Daoy (cell line): Measurements from ENCODE around the gene EPM2AIP1. TPM values are rescaled to one million over a fixed set of nuclear protein-coding genes. Genes with fewer than 3 reads are reported as not detected.
"Not testable (repeated sequence)": the region's sequence is repeated elsewhere in the genome, so short reads cannot be mapped to it uniquely, and the experiment has no call there.

ENCODE experiments used
- DNase-seq: peaks from one replicate; pipeline ENCODE4 v3.0.0-alpha.2; 2015; ENCODE audit warnings: low read depth
- total RNA-seq: library from RNA; depleted of rRNA; stranded (reverse); fragments of >200 nt; shearing (Covaris generic); gene quantifications from 2 replicates; pipeline ENCODE4 v1.2.3, GENCODE V29; 2014; rRNA removed

The EPM2AIP1 gene
- total RNA-seq, 1 experiment from 2014 or later: 9.4 TPM

DNA sequence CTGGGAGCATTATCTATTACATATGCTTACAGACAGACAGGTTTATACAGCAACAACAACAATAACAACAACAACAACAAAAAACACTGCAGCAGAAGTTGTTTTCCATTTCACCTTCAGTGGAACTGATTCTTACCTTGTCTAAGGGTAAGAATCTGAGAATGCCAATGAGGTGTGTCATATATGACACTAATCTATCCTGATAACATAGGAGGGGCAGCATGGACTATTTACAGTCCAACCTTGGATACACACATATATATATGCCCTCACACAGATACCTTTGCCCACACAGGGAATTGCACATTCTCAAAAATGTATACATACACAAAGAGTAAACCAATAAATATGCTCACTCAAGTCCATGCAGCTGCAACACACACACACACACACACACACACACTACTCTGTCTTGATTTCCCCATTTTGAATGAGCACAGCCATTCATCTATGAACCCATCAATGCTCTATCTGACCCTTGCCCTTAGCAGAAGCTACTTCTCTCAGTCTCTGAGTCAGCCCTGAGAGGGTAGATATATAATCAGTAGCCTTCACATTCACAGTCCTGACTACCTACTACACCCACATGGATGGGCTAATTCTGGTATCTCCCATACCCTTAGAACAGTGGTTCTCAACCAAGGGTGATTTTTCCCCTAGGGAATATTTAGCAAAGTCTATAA lies 38.3 kb downstream of the EPM2AIP1 start:
- no peak for DNase-seq

DNA sequence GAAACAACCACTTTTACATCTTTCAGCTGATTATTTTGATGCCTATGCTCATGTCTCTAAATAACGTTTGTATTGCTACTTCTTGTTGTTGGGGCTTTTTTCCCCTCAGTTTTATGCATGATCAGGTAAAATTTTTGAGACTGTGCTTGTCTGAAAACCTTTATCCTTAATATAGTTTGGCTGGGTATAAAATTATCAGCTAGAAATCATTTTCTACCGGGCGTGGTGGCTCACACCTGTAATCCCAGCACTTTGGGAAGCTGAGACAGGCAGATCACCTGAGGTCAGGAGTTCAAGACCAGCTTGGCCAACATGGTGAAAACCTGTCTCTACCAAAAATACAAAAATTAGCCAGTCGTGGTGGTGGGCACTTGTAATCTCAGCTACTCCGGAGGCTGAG lies 45.1 kb downstream of the EPM2AIP1 start:
- DNase-seq: not testable (repeated sequence)

DNA sequence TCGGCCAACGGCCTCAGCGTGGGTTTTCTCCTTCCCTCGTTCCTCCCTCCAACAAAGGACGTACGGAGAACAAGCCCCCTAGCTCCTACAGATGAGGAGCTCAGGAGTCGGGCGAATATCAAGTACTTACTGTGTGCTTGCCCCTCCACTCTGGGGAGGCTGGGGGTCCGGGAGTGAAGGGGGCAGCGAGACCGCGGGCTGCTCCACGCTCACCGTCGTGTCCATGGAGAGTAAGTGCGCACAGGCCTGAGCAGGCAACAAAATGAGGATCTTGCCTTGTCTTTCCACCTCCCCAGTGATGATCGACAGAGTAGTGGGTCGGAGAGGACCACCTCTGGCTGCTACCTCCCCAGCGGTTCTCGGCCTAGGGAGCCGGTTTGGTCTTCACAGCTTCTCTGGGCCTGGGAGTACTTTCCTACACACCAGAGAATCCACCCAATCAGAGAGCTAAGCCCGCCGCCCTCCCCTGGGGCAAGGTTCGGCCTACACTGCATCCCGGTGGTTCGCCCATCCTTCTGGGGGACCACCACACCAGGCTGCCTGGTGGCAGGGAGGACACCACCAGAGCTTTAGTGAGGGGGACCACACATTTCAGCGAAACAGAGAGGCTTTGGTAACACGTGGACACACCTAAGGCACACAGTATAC lies 47.5 kb downstream of the EPM2AIP1 start:
- DNase-seq: no peak

DNA sequence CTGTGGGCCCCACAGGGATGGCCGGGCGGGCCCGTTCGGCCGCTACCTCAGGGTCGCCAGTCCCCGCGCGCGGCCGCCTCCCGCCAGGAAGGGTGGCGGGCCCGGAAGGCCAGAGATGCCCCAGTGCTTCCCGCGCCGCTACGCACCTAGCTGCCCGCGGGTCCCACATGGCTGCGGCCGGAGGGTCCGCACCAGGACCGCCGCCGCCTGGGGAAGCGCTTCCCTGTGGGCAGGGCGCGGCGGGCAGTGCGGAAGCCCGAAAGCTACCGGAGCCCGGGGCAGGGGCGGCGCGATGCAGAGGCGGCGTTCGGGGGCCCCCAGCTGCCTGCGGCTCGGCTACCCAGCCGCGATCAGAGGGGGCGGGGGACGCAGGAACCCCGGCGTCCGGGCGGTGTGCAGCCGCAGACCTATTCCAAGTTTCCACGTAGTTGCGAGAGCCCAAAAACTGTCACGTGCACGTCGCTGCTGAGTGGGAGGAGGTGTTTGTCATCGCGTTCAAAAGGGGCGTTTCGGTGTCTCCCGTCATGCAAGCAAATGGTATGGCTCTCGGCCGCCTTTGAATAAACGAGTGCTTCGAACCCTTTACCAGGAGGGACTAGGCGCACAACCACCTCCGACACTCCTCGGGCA lies 48.2 kb downstream of the EPM2AIP1 start, which contains the start of gene TRANK1:
TRANK1 (minus strand) TSS at position 414 of the 630 bp plus-strand sequence; CDS start at position 169, 245 bp downstream.
- DNase-seq: peak; percentile 9

DNA sequence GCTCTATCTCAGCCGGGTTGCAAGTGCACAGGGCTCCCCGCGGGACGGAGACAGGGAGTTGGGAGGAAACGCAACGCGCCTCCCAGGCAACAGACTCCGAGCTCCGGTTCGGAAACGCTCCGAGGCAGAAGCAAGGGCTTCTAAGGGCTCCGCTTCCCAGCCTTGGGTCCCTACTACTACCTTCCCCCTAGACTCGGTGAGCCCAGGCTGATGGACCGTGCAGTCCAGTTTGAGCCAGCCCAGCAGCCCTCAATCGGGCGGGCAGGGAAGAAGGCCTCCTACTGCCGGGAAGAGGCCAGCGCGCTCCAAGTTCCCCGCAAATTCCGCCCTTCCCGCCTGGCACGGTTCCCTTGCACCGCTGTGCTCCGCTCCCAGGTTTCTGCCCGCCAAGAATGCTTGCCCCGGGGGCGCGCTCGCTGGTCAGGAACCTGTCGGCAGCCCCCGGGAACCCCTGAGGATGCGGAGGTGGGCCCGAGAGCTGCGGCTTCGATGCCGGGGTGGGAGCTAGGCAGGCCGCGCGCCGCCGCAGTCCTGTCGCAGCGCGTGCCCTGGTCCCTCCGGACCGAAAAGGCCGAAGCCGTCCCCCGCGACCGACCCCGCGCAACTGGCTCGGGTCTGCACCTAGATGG lies 48.8 kb downstream of the EPM2AIP1 start:
- peak; percentile 53 for DNase-seq

DNA sequence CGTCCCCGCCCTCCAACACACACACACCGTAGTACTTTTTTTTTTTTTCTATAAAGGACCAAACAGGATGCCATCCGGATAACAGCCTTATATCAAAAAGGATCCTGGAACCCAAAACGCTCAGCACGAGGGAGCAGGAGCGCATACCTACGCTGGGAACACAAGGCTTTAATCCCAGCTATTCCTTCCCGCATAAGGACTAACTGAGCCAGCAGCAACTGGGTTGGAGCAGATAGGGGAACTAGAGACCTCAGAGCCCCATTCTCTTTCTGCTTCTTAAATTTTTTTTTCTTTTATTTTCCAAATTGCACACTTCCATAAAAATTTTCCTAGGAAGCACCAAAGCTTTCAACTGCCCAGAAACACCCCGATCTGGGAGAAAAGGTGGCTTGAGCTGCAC lies 49.3 kb downstream of the EPM2AIP1 start:
- no peak for DNase-seq

DNA sequence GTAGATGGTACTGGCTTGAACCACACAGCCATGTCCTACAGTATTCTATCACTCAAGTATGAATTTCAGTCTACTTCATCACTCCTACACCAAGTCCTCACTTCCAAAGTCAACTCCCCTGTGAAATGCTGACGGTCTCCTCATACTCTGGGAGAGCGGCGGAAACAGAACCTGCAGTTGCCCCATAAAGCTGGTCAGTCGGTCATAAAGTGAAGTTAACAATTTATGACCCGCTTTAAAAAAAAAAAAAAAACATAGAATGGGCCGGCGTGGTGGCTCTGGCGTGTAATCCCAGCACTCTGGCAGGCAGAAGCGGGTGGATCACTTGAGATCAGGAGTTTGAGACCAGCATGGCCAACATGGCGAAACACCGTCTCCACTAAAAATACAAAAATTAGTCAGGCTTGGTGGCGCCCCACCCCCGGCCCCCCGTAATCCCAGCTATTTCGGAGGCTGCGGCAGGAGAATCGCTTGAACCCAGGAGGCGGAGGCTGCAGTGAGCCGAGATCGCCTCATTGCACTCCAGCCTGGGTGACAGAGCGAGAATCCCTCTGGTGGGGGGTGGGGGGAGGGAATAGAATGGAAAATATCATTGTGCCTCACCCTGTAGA lies 50.2 kb downstream of the EPM2AIP1 start:
- DNase-seq: no peak

DNA sequence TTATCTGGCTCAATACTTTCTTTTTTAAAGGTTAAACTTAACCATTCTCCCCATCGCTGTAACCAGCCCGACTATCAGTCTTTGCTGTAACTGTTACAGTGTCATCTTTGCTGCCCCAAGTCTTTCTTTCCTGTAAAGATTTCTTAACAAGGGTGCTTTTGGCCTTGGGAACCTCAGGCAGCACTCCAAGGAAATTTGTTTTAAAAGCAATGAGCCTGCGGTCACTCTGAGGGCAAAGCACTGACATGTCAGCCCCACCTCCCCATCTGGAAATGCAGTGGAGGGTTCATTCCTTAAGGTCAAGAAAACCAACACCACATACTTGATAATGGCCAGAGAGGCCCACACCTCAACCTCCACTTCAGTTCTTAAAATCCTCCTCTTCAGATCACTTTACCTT lies 51.3 kb downstream of the EPM2AIP1 start:
- DNase-seq: no peak

DNA sequence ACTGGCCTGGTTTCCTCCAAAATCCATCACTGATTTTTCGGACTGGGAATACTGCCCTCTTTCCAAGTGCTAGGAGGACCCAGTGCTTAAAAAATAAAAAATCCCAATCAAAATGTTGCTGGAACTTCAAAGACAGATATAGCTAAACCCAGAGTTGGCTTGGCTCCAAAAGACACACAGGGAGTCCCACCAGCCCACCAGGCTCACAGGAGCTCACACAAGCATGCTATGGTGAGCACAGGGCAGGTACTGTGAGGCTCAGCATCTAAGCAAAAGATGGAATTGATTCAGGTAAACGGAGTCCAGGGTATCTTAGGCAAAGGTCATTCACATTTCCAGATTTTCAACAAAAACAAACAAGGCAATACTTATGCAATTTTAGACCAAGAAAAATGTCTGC lies 51.8 kb downstream of the EPM2AIP1 start:
- DNase-seq: no peak

DNA sequence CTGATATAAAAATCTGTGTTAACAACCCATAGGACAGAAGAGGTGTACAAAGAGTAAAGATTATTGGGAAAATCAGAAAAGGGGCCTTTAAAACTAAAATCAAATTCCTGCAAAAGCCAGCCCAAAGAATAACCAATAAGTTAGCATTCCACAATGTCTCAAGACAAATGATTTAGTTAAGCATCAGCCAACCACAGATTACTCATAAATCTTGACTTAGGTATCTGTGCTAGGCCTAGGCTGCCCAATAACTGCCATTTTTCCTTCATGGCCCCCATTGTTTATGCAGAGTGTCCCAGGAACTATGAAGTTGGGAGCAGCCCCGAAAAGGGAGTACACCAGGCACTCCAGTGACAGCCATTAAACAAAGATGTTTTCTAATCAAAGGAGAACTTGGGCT lies 55.4 kb downstream of the EPM2AIP1 start:
- no peak for DNase-seq

Other genes with a start within 250 kb of the EPM2AIP1 start
- gene DCLK3, start 228.6 kb downstream of the EPM2AIP1 start, total RNA-seq: 0.06 TPM in 1 of 2 replicates, not detected in the other
- gene TRANK1, start 48.1 kb downstream of the EPM2AIP1 start, total RNA-seq: 0.86 and 13.4 TPM in 2 replicates
- 62.8 and 70.8 TPM in 2 replicates for gene MLH1, start 387 bp upstream of the EPM2AIP1 start, total RNA-seq
- gene LRRFIP2, start 181.5 kb upstream of the EPM2AIP1 start, total RNA-seq: 41.1 and 46.7 TPM in 2 replicates